GF-D8 (cell line): Measurements from ENCODE around the gene TTC34.
A peak's percentile ranks its signal among the peaks of the same experiment; 100 is the strongest.
"Not testable (repeated sequence)": the region's sequence is repeated elsewhere in the genome, so short reads cannot be mapped to it uniquely, and the experiment has no call there.

Source experiments
- DNase-seq: peaks from one replicate; lab custom pipeline; 2025; lab: John Stamatoyannopoulos, UW

TTC34 gene

GRCh38 chr1:2659806-2660205 is 141.7 kb downstream of the TTC34 start:
- DNase-seq: not testable (repeated sequence)

GRCh38 chr1:2657909-2658308 is 143.6 kb downstream of the TTC34 start:
- not testable (repeated sequence) for DNase-seq

DNA sequence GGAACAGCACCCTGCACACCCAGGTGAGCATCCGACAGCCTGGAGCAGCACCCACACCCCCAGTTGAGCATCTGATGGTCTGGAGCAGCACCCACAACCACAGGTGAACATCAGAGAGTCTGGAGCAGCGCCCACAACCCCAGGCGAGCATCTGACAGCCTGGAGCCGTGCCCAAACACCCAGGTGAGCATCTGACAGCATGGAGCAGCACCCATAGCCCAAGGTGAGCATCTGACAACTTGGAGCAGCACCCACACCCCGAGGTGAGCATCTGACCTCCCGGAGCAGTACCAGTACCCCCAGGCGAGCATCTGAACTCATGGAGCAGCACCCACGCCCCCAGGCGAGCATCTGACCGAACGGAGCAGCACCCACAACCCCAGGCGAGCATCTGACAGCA is 144.4 kb downstream of the TTC34 start:
- not testable (repeated sequence) for DNase-seq

DNA sequence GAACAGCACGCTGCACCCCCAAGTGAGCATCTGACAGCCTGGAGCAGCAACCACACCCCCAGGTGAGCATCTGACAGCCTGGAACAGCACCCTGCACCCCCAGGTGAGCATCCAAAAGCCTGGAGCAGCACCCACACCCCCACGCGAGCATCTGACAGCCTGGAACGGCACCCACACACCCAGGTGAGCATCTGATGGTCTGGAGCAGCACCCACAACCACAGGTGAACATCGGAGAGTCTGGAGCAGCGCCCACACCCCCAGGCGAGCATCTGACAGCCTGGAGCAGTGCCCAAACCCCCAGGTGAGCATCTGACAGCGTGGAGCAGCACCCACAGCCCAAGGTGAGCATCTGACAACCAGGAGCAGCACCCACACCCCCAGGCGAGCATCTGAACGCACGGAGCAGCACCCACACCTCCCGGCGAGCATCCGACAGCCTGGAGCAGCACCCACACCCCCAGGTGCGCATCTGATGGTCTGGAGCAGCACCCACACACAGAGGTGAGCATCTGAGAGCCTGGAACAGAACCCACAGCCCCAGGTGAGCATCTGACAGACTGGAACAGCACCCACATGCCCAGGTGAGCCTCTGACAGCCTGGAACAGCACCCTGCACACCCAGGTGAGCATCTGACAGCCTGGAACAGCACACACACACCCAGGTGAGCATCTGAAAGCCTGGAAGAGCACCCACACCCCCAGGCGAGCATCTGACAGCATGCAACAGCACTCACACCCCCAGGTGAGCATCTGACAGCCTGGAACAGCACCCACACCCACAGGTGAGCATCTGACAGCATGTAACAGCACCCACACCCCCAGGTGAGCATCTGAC is 145.7 kb downstream of the TTC34 start:
- not testable (repeated sequence) for DNase-seq

DNA sequence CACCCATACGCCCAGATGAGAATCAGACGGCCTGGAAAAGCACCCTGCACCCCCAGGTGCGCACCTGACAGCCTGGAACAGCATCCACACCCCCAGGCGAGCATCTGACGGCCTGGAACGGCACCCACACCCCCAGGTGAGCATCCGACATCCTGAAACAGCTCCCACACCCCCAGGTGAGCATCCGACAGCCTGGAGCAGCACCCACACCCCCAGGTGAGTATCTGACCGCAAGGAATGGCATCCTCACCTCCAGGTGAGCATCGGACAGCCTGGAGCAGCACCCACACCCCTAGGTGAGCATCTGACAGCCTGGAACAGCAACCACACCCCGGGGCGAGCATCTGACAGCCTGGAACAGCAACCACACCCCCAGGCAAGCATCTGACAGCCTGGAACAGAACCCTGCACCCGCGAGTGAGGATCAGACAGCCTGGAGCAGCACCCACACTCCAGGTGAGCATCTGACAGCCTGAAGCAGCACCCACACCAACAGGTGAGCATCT is 147.0 kb downstream of the TTC34 start:
- not testable (repeated sequence) for DNase-seq

DNA sequence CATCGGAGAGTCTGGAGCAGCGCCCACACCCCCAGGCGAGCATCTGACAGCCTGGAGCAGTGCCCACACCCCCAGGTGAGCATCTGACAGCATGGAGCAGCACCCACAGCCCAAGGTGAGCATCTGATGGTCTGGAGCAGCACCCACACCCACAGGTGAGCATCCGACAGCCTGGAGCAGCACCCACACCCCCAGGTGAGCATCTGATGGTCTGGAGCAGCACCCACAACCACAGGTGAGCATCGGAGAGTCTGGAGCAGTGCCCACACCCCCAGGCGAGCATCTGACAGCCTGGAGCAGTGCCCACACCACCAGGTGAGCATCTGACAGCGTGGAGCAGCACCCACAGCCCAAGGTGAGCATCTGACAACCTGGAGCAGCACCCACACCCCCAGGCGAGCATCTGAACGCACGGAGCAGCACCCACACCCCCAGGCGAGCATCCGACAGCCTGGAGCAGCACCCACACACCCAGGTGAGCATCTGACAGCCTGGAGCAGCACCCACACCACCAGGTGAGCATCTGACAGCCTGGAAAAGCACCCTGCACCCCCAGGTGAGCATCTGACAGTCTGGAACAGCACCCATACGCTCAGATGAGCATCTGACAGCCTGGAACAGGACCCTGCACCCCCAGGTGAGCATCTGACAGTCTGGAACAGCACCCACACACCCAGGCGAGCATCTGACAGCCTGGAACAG is 147.6 kb downstream of the TTC34 start:
- not testable (repeated sequence) for DNase-seq

- DNase-seq: not testable (repeated sequence)
These were observed 148.4 kb downstream of the TTC34 start for GRCh38 chr1:2652926-2653571.

GRCh38 chr1:2652152-2652925 is 149.2 kb downstream of the TTC34 start:
- not testable (repeated sequence) for DNase-seq

- DNase-seq: no peak
These were observed 150.4 kb downstream of the TTC34 start for GRCh38 chr1:2650967-2651645.

DNA sequence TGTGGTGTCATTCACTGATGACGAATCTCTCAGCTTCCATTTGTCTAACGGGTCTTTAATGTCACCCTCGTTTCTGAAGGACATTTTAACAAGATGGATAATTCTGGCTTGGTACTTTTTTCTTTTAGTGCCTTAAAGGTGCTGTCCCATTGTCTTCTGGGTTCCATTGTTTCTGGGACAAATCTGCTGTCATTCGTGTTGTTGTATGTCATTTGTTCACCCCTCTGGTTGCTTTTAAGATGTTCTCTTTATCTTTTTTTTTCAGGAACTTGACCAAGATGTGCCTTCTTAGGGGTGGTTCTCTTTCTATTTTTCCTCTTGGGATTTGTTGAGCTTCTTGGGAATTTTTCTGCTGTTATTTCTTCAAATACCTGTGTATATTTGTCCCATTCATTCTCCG is 154.7 kb downstream of the TTC34 start:
- no peak for DNase-seq

- no peak for DNase-seq
These were observed 155.7 kb downstream of the TTC34 start for GRCh38 chr1:2645776-2646175.

DNA sequence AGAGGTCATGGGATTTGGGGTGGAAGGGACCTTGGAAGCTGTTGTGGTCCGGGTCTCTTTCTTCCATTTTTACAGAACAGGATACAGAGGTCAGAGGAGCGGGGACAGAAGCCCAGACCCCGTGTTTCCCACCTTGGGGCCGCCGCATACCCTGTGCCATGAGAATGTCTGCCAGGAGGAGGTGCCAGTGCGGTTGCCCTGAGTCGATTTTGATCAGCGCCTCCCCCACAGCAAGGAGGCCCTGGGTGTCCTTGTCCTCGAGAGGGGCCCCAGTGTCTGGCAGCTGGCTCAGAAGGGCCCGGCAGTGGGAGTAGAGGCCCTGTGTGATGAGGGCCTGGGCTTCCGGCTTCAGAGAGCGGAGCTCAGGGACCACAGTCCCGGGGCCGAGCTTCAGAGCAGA is 156.3 kb downstream of the TTC34 start:
- DNase-seq: no peak

DNA sequence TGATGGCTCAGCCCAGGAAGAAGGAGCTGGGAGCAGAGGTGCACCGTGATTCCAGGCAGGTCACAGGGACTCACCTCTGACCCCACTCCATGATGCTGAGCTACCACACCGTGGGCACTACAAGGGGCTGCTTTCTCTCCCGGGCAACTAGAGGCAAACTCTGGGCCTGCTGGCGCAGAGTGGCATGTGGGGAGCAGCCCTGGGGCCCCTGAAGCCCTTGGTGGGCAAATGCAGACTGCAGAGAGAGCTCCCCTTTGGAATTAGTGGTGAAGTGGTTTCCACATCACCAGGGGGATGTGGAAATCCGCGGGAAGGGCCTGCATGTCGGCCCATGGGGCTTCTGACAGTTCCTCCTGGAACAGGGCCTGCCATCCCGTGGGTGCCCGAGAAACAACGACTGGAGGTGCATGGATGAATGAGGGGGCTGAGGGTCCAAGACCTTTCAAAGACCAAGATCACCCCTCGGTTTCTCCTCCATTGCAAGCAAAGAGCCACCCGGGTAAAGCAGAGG is 156.8 kb downstream of the TTC34 start:
- no peak for DNase-seq

DNA sequence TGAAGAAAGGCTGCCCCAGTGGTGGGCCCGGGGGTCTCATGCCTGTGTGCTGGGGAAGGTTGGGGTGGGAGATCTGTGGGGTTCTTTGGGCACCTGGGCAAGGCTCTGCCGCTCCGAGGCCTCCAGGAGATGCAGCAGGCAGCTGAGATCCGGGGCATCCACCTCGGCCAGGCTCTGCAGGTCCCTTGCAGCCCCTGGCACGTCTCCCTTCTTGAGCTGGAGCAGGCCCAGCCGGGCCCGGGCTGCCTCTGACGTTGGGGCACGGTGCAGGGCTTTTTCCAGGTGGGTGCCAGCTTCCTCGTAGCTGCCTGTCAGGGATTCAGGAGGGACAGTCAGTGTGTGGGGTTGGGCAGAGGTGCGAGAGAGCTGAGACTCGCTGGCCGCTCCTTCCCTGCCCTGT is 157.3 kb downstream of the TTC34 start:
- no peak for DNase-seq

DNA sequence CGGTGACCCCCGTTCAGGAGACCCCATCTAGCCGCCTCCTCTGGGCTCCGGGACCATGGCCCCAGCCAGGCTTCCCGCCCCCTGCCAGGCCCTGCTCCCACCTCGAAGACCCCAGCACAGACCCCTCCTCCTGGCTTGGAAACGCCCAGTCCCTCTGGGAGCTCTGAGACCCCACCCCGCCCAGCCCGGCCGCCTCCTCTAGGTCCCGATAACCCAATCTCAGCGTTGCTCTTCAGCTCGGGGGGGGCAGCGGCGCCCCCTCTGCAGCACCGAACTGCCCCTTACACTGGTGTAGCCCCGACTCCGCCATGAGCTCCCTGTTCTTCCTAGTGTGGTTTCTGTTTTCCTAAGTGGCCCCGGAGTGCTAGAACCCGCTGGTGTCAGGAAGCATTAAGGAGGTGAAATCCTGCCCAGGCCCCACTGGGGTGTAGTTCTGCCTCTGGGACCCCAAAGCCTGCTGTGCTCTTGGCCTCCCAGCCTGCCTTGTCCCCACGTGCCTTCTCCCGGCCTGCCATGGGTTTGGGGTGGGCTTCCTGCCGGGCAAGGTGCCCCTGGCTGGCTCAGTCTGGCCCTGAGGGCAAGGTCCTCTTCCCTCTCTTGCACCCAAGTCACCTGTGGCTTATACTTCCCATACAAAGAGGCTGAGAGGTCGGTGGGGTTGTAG is 157.9 kb downstream of the TTC34 start:
- DNase-seq: no peak

DNA sequence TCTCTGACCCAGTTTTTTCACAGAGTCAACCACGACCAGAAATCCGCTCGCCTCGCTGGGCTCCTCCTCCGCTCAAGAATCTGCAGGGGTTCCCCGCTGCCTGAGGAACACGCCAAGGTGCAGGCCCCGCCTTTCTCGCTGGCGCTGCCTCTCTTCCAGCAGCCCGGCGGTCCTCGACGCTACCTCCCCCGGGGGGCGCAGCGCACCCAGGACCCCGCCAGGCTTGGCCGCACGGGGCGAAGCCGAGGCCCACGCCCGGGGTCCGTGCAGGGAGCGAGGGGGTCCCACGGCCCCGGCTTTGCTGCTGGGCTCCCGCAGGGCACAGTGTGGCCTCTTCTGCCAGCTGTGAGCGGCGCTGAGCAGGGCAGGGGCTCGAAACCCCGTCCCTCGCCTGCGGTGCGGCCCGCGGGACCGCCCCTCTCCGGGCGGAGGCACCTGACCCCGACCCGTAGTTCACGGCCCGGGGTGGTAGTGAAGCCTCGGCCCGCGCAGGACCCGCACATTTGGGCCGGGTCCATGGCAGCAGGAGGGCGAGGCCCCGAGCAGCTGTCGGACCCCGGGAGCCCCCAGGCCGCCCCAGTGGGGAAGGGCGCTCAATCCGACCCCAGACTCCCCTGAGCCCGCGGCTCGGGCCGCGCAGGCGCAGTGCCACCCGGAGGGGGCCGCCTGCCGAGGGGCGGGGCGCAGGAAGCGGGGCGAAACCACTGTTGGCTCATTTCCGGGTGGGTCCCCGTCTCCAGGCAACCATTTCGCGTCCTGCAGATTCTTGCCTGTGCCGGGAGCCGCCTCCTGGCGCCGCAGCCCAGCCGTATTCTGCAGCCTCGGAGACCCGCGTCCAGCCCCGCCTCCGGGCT is 158.7 kb downstream of the TTC34 start:
- DNase-seq: peak; percentile 70

GRCh38 chr1:2642131-2642559 is 159.3 kb downstream of the TTC34 start:
- no peak for DNase-seq

DNA sequence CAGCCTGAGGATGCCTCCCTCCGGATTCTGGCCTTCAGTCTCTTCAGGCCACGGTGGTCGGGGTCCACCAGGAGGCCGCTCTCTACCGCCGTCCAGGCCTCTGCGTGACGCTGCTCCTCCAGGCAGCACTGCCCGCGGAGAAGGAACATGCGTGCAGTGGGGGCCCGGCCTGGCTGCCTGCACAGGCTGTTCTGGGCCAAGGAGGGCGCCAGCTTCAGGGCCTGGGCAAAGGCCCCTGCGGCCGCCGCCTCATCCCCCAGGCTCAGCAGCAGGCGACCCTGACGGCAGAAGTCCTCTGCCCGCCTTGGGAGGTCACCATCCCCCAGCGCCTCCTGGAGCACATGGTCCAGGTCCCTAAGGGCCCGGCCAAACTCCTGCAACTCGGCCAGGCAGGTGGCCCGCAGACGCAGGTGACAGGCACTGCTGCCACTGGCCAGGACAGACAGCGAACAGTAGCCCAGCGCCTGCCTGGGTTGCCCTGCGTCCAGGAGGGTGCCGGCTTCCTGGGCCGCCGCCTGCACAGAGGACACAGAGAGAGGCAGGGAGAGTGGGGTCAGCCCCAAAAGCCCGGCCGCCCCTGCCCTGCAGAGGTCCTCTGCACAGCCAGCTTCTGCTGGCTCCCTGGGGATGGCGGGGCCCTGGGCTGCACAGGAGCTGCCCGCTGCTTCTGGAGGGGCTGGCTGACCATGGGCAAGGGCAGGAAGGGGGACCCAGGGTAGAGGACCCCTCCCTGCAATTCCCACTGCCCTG is 159.9 kb downstream of the TTC34 start:
- no peak for DNase-seq

DNA sequence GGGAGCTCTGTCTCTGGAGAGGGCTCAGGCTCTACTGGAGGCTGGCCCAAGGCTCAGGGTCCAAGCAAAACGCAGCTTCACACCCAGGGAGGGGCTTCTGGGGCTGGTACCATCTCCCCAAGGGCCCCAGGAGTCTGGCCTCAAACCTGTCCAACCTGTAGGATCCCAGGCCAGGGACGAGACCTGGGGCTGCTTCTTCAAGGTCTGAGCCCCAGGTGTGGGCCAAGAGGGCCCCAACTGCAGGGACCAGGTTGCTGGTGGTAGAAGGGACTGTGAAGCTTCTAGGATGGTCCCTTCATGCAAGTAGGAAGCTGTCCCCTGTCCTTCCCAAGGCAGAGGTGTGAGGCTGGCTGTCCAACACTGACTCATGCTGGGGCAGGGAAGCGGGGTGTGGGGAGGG is 160.9 kb downstream of the TTC34 start:
- no peak for DNase-seq
